ENCODE measurements around the gene CPSF4. TPM values are rescaled to one million over a fixed set of nuclear protein-coding genes. Genes with fewer than 3 reads are reported as not detected.

The CPSF4 gene
- total and polyA plus RNA-seq, 2 donors (not counting 1 experiment from before 2014, with no cell fraction given), result 52.9 to 63.2 TPM

- intact Hi-C loops (cut with micrococcal nuclease), result no loop called here
- Histone ChIP-seq H3K4me2 (replicated peaks; ENCODE audit: low read depth, low read length, poor library complexity, severe bottlenecking) (peak overlapping the region; percentile 86), H3K27me3 (replicated peaks in 1 of 4; ENCODE audit: control extremely low read depth in 1 of 4, control insufficient read depth in 3 of 4, insufficient read depth in 4 of 4, low read length in 3 of 4) (no peaks in the 10 kb centered on the region), H3K36me3 (replicated peaks in 1 of 2; ENCODE audit: control extremely low read depth in 1 of 2, control insufficient read depth in 1 of 2, extremely low read depth in 1 of 2, insufficient read depth in 2 of 2, low read length in 1 of 2) (peaks cover 3 to 41% of the 10 kb centered on the region in 2 experiments), H3K4me1 (ENCODE audit: control insufficient read depth in 2 of 2, insufficient read depth in 2 of 2, low read length in 2 of 2) (peaks cover 22 to 25% of the 10 kb centered on the region in 2 donors), H3K9me3 (ENCODE audit: control extremely low read depth in 1 of 3, control insufficient read depth in 2 of 3, insufficient read depth in 1 of 3, low read length in 2 of 3) (peaks cover 0 to 27% (median 12%) of the 10 kb centered on the region in 3 donors), H3K4me3 (ENCODE audit: control extremely low read depth in 1 of 5, extremely low read depth in 1 of 5, insufficient read depth in 1 of 5, low read depth in 2 of 5, low read length in 4 of 5) (peak overlapping the region in 4 of 5 experiments; percentile 22 to 100 (median 92)), H4K20me1 (ENCODE audit: control insufficient read depth, insufficient read depth, low read length, poor library complexity, severe bottlenecking) (peaks cover 48% of the 10 kb centered on the region), H2AFZ (ENCODE audit: insufficient read depth, low read depth, low read length, poor library complexity, severe bottlenecking) (no peak overlapping the region), H3K27ac (ENCODE audit: low read length in 2 of 2) (peak overlapping the region in 1 of 2 donors; percentile 46), H3K79me2 (ENCODE audit: control insufficient read depth, insufficient read depth, low read length) (peaks cover 72% of the 10 kb centered on the region), H3K9ac (ENCODE audit: low read length) (peak overlapping the region; percentile 96)
- ChIA-PET POLR2A (interaction anchor here (0.9 kb wide), 1 partner anchor 62 kb away, joined by 4 read pairs; no protein-coding TSS in a partner anchor), CTCF (interaction anchor here (0.8 kb wide), 1 partner anchor 54 kb away, joined by 3 read pairs; the partner anchor contains the start of gene FAM200A)
- Mint-ChIP-seq H3K9me3 (ENCODE audit: insufficient read depth) (peaks cover 6% of the 10 kb centered on the region), H3K27me3 (no peaks in the 10 kb centered on the region), H3K4me3 (peak overlapping the region; percentile 92), H3K27ac (peak overlapping the region; percentile 72), H3K4me1 (peaks cover 33% of the 10 kb centered on the region)
- no peak for TF ChIP-seq CTCF (IDR thresholded peaks at IDR 0.05)
- TF ChIP-seq EZH2 (IDR thresholded peaks at IDR 0.05; ENCODE audit: borderline replicate concordance, insufficient read depth, low read depth, low read length, poor library complexity, severe bottlenecking), result no peak
- no CpG with 5 or more reads among the region's 6 CpGs for WGBS (ENCODE audit: insufficient coverage)
- DNase-seq (no peak), ATAC-seq (ENCODE audit: low read depth) (no peak)
Measured at GRCh38 chr7:99497766-99498545, 59.2 kb downstream of the CPSF4 start.

- Mint-ChIP-seq H3K27me3 (no peaks in the 10 kb centered on the region), H3K4me3 (peak overlapping the region; percentile 92), H3K27ac (peak overlapping the region; percentile 74), H3K9me3 (ENCODE audit: insufficient read depth) (peaks cover 4% of the 10 kb centered on the region), H3K4me1 (peaks cover 36% of the 10 kb centered on the region)
- H3K27ac ChIP-seq (ENCODE audit: low read length in 2 of 2), result peak overlapping the region in 1 of 2 donors; percentile 99
- peak overlapping the region; percentile 22 to 100 (median 91) for H3K4me3 ChIP-seq (ENCODE audit: control extremely low read depth in 1 of 5, extremely low read depth in 1 of 5, insufficient read depth in 1 of 5, low read depth in 2 of 5, low read length in 4 of 5)
- ChIA-PET CTCF (interaction anchor here (0.8 kb wide), 1 partner anchor 53 kb away, joined by 3 read pairs; the partner anchor contains the start of gene FAM200A), POLR2A (interaction anchor here (0.9 kb wide), 1 partner anchor 61 kb away, joined by 4 read pairs; no protein-coding TSS in a partner anchor)
- peaks cover 44% of the 10 kb centered on the region for H4K20me1 ChIP-seq (ENCODE audit: control insufficient read depth, insufficient read depth, low read length, poor library complexity, severe bottlenecking)
- 76% methylated on average over 6 of the region's 11 CpGs for whole genome bisulfite sequencing (ENCODE audit: insufficient coverage)
- H3K4me2 ChIP-seq (replicated peaks; ENCODE audit: low read depth, low read length, poor library complexity, severe bottlenecking), result peak overlapping the region; percentile 86
- peaks cover 0 to 21% (median 10%) of the 10 kb centered on the region in 3 donors for H3K9me3 ChIP-seq (ENCODE audit: control extremely low read depth in 1 of 3, control insufficient read depth in 2 of 3, insufficient read depth in 1 of 3, low read length in 2 of 3)
- H2AFZ ChIP-seq (ENCODE audit: insufficient read depth, low read depth, low read length, poor library complexity, severe bottlenecking), result no peak overlapping the region
- H3K27me3 ChIP-seq (replicated peaks in 1 of 4; ENCODE audit: control extremely low read depth in 1 of 4, control insufficient read depth in 3 of 4, insufficient read depth in 4 of 4, low read length in 3 of 4), result no peaks in the 10 kb centered on the region
- TF ChIP-seq EZH2 (IDR thresholded peaks at IDR 0.05; ENCODE audit: borderline replicate concordance, insufficient read depth, low read depth, low read length, poor library complexity, severe bottlenecking) (no peak), CTCF (IDR thresholded peaks at IDR 0.05) (no peak)
- DNase-seq, result no peak
- H3K79me2 ChIP-seq (ENCODE audit: control insufficient read depth, insufficient read depth, low read length), result peaks cover 68% of the 10 kb centered on the region
- H3K36me3 ChIP-seq (replicated peaks in 1 of 2; ENCODE audit: control extremely low read depth in 1 of 2, control insufficient read depth in 1 of 2, extremely low read depth in 1 of 2, insufficient read depth in 2 of 2, low read length in 1 of 2), result peaks cover 3 to 36% of the 10 kb centered on the region in 2 experiments
- intact Hi-C loops (cut with micrococcal nuclease), result no loop called here
- no peak for ATAC-seq (ENCODE audit: low read depth)
- H3K4me1 ChIP-seq (ENCODE audit: control insufficient read depth in 2 of 2, insufficient read depth in 2 of 2, low read length in 2 of 2), result peaks cover 22 to 25% of the 10 kb centered on the region in 2 donors
- H3K9ac ChIP-seq (ENCODE audit: low read length), result peak overlapping the region; percentile 96
Measured at GRCh38 chr7:99498546-99498944, 59.8 kb downstream of the CPSF4 start.
